ENCODE results near the gene WIZ. TPM values are rescaled to one million over a fixed set of nuclear protein-coding genes. Genes with fewer than 3 reads are reported as not detected.
A peak's percentile ranks its signal among the peaks of the same experiment; 100 is the strongest.

Gene WIZ
- total RNA-seq, 1 experiment from 2014 or later, result 27.3 TPM

DNA sequence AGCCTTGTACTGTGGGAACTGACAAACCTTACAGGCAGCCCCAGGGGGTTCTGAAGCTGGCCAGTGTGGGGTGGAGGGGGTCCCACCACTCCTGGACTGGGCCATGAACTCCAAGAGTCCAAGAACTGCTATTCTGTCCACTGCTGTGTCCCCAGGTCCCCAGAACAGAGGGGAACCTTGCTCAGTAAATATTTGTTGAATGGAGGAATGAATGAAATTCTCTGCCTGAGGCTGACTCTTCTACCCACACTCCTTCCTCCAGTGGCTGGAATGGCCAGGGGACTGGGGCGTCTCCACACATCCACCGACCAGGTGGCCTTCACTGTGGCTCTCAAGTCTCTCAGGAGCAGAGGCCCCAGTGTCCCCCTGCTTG, 11.6 kb downstream of the WIZ start:
- Histone ChIP-seq H3K27ac (no peak overlapping the region), H2AFZ (no peak overlapping the region), H3F3A (ENCODE audit: insufficient read depth, low read depth) (peaks cover 4% of the 10 kb centered on the region; the same call in 1 of the 2 replicates), H3K79me2 (ENCODE audit: low read depth) (no peaks in the 10 kb centered on the region), H3K4me2 (no peak overlapping the region), H3K36me3 (ENCODE audit: low read depth) (no peaks in the 10 kb centered on the region), H3K4me1 (replicated peaks; ENCODE audit: insufficient read depth) (0 out of 2 replicates have a peak, but pooled peaks cover 5% of the 10 kb centered on the region), H3K9me3 (ENCODE audit: insufficient read depth, low read depth) (no peaks in the 10 kb centered on the region), H4K20me1 (ENCODE audit: insufficient read depth) (no peaks in the 10 kb centered on the region), H3K4me3 (no peak overlapping the region), H3K27me3 (ENCODE audit: insufficient read depth, low read depth) (no peaks in the 10 kb centered on the region), H3K9me2 (ENCODE audit: insufficient read depth) (no peaks in the 10 kb centered on the region)
- DNase-seq, result peak in 1 of 2 experiments; percentile 5
- no TSS peak for BruUV-seq (replicated peaks)
- intact Hi-C loops (cut with micrococcal nuclease; ENCODE audit: unreplicated experiment), result no loop called here
- TF ChIP-seq EZH2 (IDR thresholded peaks at IDR 0.05; ENCODE audit: low read depth), result no peak
- TF ChIP-seq, protein P1, sequence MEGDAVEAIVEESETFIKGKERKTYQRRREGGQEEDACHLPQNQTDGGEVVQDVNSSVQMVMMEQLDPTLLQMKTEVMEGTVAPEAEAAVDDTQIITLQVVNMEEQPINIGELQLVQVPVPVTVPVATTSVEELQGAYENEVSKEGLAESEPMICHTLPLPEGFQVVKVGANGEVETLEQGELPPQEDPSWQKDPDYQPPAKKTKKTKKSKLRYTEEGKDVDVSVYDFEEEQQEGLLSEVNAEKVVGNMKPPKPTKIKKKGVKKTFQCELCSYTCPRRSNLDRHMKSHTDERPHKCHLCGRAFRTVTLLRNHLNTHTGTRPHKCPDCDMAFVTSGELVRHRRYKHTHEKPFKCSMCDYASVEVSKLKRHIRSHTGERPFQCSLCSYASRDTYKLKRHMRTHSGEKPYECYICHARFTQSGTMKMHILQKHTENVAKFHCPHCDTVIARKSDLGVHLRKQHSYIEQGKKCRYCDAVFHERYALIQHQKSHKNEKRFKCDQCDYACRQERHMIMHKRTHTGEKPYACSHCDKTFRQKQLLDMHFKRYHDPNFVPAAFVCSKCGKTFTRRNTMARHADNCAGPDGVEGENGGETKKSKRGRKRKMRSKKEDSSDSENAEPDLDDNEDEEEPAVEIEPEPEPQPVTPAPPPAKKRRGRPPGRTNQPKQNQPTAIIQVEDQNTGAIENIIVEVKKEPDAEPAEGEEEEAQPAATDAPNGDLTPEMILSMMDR (conservative IDR thresholded peaks at IDR 0.05), result no peak
- ChIA-PET POLR2A (ENCODE audit: unreplicated experiment) (no interaction called here), CTCF (no interaction called here)

DNA sequence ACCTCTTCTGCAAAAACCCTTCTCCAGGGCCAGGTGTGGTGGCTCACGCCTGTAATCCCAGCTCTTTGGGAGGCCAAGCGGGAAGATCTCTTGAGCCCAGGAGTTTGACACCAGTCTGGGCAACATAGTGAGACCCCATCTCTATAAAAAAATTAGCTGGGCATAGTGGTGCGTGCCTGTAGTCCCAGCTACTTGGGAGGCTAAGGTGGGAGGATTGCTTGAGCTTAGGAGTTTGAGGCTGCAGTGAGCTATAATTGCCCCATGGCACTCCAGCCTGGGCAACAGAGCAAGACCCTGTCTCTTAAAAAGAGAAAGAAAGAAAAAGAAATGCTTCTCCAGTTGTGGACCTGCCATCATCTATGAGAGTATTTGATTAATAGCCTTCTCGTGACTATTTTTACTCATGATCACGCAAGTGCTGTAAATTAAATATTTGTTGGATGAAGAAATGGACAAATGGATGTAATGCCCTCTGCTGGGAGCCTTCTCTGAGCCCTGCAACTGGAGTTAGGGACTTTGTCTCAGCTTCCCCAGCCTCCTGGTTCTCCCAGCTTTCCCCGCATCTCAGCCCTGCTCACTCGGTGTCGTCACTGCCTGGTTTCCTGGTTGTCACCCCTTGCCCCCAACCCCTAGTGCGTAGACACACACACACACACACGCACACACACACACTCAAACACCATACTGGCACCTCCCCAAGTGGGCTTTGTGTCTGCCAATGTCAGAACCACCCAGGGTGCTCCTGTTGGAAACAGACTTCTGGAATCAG, 12.2 kb downstream of the WIZ start:
- CTCF ChIA-PET, result no interaction called here
- H3K9me2 ChIP-seq (ENCODE audit: insufficient read depth), result no peaks in the 10 kb centered on the region
- no peaks in the 10 kb centered on the region for H3K9me3 ChIP-seq (ENCODE audit: insufficient read depth, low read depth)
- no peak overlapping the region for H3K27ac ChIP-seq
- POLR2A ChIA-PET (ENCODE audit: unreplicated experiment), result no interaction called here
- intact Hi-C loops (cut with micrococcal nuclease; ENCODE audit: unreplicated experiment), result no loop called here
- no peaks in the 10 kb centered on the region for H3K27me3 ChIP-seq (ENCODE audit: insufficient read depth, low read depth)
- no peaks in the 10 kb centered on the region for H3K79me2 ChIP-seq (ENCODE audit: low read depth)
- no TSS peak for BruUV-seq (replicated peaks)
- H3K4me3 ChIP-seq, result no peak overlapping the region
- H2AFZ ChIP-seq, result no peak overlapping the region
- H3K4me1 ChIP-seq (replicated peaks; ENCODE audit: insufficient read depth), result 0 out of 2 replicates have a peak, but pooled peaks cover 5% of the 10 kb centered on the region
- TF ChIP-seq, protein P1 (conservative IDR thresholded peaks at IDR 0.05), result no peak
- no peak for TF ChIP-seq EZH2 (IDR thresholded peaks at IDR 0.05; ENCODE audit: low read depth)
- H3K4me2 ChIP-seq, result no peak overlapping the region
- peaks cover 8% of the 10 kb centered on the region; the same call in 1 of the 2 replicates for H3F3A ChIP-seq (ENCODE audit: insufficient read depth, low read depth)
- no peaks in the 10 kb centered on the region for H4K20me1 ChIP-seq (ENCODE audit: insufficient read depth)
- no peak for DNase-seq
- no peaks in the 10 kb centered on the region for H3K36me3 ChIP-seq (ENCODE audit: low read depth)

DNA sequence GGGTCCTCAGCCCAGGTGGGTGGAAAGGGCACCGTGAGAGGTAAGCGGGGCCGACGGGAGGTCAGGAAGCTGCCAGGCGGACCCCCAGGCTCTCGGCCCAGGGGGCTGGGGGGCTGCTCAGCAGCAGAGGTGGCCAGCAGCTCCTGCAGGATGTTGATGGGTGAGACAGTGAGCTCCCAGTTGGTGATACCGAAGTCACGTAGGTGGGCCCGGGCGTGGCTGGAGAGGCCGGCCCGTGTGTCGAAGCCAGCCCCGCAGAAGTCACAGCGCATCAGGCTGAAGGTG, 13.0 kb downstream of the WIZ start:
- Histone ChIP-seq H3K79me2 (ENCODE audit: low read depth) (peaks cover 5% of the 10 kb centered on the region), H3K4me2 (no peak overlapping the region), H3K36me3 (ENCODE audit: low read depth) (no peaks in the 10 kb centered on the region), H3K9me3 (ENCODE audit: insufficient read depth, low read depth) (no peaks in the 10 kb centered on the region), H4K20me1 (ENCODE audit: insufficient read depth) (no peaks in the 10 kb centered on the region), H3K27ac (no peak overlapping the region), H3K4me3 (no peak overlapping the region), H3K27me3 (ENCODE audit: insufficient read depth, low read depth) (no peaks in the 10 kb centered on the region), H3K9me2 (ENCODE audit: insufficient read depth) (no peaks in the 10 kb centered on the region), H3K4me1 (replicated peaks; ENCODE audit: insufficient read depth) (0 out of 2 replicates have a peak, but pooled peaks cover 5% of the 10 kb centered on the region), H3F3A (ENCODE audit: insufficient read depth, low read depth) (peaks cover 8% of the 10 kb centered on the region; the same call in 1 of the 2 replicates), H2AFZ (no peak overlapping the region)
- POLR2A ChIA-PET (ENCODE audit: unreplicated experiment), result no interaction called here
- CTCF ChIA-PET, result interaction anchor here (0.6 kb wide), 1 partner anchor 749 kb away, joined by 3 read pairs; no protein-coding TSS in a partner anchor
- TF ChIP-seq, protein P1 (conservative IDR thresholded peaks at IDR 0.05), result no peak
- no peak for DNase-seq
- no TSS peak for BruUV-seq (replicated peaks)
- intact Hi-C loops (cut with micrococcal nuclease; ENCODE audit: unreplicated experiment), result no loop called here

Data from PC-9 (cell line).